ENCODE data around the gene PTTG2. TPM values are rescaled to one million over a fixed set of nuclear protein-coding genes. Genes with fewer than 3 reads are reported as not detected.

PTTG2 gene
- total RNA-seq, 1 experiment from 2014 or later: 0.35 TPM

DNA sequence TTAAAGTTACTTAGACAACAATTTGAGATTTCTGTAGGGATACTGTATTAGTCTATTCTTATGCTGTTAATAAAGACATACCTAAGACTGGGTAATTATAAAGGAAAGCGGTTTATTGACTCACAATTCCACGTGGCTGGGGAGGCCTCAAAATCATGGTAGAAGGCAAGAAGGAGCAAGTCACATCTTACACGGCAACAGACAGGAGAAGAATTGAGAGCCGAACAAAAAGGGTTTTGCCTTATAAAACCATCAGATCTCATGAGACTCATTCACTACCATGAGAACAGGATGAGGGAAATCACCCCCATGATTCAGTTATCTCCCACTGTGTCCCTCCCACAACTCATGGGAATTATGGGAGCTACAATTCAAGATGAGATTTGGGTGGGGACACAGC, 11.0 kb downstream of the PTTG2 start:
- ATAC-seq (no peak), DNase-seq (ENCODE audit: low spot score) (no peak)
- Mint-ChIP-seq H3K27me3 (ENCODE audit: low read depth) (no peaks in the 10 kb centered on the region), H3K4me1 (peaks cover 11% of the 10 kb centered on the region), H3K36me3 (peaks cover 8% of the 10 kb centered on the region), H3K4me3 (no peak overlapping the region), H3K27ac (no peak overlapping the region), H3K9me3 (peaks cover 30% of the 10 kb centered on the region)
- no peak for TF ChIP-seq ZNF281 (CRISPR knock-in tag; IDR thresholded peaks at IDR 0.05)
- TF ChIP-seq CBFB (CRISPR knock-in tag; IDR thresholded peaks at IDR 0.05; ENCODE audit: low read depth): no peak
- TF ChIP-seq EMX1 (CRISPR knock-in tag; IDR thresholded peaks at IDR 0.05): no peak
- TF ChIP-seq GABPB1 (CRISPR knock-in tag; IDR thresholded peaks at IDR 0.05): no peak
- no peak for TF ChIP-seq HMGXB4 (CRISPR knock-in tag; IDR thresholded peaks at IDR 0.05)
- TF ChIP-seq, protein P1, sequence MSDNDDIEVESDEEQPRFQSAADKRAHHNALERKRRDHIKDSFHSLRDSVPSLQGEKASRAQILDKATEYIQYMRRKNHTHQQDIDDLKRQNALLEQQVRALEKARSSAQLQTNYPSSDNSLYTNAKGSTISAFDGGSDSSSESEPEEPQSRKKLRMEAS (CRISPR knock-in tag; IDR thresholded peaks at IDR 0.05): no peak
- TF ChIP-seq, protein P2, sequence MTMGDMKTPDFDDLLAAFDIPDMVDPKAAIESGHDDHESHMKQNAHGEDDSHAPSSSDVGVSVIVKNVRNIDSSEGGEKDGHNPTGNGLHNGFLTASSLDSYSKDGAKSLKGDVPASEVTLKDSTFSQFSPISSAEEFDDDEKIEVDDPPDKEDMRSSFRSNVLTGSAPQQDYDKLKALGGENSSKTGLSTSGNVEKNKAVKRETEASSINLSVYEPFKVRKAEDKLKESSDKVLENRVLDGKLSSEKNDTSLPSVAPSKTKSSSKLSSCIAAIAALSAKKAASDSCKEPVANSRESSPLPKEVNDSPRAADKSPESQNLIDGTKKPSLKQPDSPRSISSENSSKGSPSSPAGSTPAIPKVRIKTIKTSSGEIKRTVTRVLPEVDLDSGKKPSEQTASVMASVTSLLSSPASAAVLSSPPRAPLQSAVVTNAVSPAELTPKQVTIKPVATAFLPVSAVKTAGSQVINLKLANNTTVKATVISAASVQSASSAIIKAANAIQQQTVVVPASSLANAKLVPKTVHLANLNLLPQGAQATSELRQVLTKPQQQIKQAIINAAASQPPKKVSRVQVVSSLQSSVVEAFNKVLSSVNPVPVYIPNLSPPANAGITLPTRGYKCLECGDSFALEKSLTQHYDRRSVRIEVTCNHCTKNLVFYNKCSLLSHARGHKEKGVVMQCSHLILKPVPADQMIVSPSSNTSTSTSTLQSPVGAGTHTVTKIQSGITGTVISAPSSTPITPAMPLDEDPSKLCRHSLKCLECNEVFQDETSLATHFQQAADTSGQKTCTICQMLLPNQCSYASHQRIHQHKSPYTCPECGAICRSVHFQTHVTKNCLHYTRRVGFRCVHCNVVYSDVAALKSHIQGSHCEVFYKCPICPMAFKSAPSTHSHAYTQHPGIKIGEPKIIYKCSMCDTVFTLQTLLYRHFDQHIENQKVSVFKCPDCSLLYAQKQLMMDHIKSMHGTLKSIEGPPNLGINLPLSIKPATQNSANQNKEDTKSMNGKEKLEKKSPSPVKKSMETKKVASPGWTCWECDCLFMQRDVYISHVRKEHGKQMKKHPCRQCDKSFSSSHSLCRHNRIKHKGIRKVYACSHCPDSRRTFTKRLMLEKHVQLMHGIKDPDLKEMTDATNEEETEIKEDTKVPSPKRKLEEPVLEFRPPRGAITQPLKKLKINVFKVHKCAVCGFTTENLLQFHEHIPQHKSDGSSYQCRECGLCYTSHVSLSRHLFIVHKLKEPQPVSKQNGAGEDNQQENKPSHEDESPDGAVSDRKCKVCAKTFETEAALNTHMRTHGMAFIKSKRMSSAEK (CRISPR knock-in tag; IDR thresholded peaks at IDR 0.05; ENCODE audit: borderline replicate concordance): no peak
- TF ChIP-seq, protein P3, sequence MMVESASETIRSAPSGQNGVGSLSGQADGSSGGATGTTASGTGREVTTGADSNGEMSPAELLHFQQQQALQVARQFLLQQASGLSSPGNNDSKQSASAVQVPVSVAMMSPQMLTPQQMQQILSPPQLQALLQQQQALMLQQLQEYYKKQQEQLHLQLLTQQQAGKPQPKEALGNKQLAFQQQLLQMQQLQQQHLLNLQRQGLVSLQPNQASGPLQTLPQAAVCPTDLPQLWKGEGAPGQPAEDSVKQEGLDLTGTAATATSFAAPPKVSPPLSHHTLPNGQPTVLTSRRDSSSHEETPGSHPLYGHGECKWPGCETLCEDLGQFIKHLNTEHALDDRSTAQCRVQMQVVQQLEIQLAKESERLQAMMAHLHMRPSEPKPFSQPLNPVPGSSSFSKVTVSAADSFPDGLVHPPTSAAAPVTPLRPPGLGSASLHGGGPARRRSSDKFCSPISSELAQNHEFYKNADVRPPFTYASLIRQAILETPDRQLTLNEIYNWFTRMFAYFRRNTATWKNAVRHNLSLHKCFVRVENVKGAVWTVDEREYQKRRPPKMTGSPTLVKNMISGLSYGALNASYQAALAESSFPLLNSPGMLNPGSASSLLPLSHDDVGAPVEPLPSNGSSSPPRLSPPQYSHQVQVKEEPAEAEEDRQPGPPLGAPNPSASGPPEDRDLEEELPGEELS (CRISPR knock-in tag; IDR thresholded peaks at IDR 0.05): no peak
- no peak for TF ChIP-seq SOX15 (CRISPR knock-in tag; IDR thresholded peaks at IDR 0.05)
- no peak for TF ChIP-seq IRF1 (CRISPR knock-in tag; IDR thresholded peaks at IDR 0.05)
- no peak for TF ChIP-seq ARID4B (CRISPR knock-in tag; IDR thresholded peaks at IDR 0.05; ENCODE audit: borderline replicate concordance)
- no peak for TF ChIP-seq TEAD4 (CRISPR knock-in tag; IDR thresholded peaks at IDR 0.05)
- no peak for TF ChIP-seq ZNF232 (CRISPR knock-in tag; IDR thresholded peaks at IDR 0.05)
- TF ChIP-seq, protein P4, sequence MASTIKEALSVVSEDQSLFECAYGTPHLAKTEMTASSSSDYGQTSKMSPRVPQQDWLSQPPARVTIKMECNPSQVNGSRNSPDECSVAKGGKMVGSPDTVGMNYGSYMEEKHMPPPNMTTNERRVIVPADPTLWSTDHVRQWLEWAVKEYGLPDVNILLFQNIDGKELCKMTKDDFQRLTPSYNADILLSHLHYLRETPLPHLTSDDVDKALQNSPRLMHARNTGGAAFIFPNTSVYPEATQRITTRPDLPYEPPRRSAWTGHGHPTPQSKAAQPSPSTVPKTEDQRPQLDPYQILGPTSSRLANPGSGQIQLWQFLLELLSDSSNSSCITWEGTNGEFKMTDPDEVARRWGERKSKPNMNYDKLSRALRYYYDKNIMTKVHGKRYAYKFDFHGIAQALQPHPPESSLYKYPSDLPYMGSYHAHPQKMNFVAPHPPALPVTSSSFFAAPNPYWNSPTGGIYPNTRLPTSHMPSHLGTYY (CRISPR knock-in tag; IDR thresholded peaks at IDR 0.05): no peak
- no peak for TF ChIP-seq FOXJ3 (CRISPR knock-in tag; IDR thresholded peaks at IDR 0.05; ENCODE audit: borderline replicate concordance)
- ChIA-PET CTCF (interaction anchor here (0.7 to 1.5 kb wide), 6 partner anchors 12 to 169 kb away, joined by 3 to 5 read pairs (median 4); partner anchors contain the start of genes PGM2, PTTG2 and TBC1D1), POLR2A (no interaction called here)
